NCI-H146 treated with DMSO at 0.1 percent for 48 hours (cell line): Measurements from ENCODE around the gene ZNF385A.

Source experiments
- DNase-seq: peaks from one replicate; lab custom pipeline; 2025; ENCODE audit not compliant: unreplicated experiment; lab: John Stamatoyannopoulos, UW

Gene ZNF385A

GRCh38 chr12:54393743-54394142 lies 9.2 kb upstream of the ZNF385A start:
- DNase-seq = no peak

GRCh38 chr12:54393207-54393609 lies 8.7 kb upstream of the ZNF385A start:
- DNase-seq = no peak

DNA sequence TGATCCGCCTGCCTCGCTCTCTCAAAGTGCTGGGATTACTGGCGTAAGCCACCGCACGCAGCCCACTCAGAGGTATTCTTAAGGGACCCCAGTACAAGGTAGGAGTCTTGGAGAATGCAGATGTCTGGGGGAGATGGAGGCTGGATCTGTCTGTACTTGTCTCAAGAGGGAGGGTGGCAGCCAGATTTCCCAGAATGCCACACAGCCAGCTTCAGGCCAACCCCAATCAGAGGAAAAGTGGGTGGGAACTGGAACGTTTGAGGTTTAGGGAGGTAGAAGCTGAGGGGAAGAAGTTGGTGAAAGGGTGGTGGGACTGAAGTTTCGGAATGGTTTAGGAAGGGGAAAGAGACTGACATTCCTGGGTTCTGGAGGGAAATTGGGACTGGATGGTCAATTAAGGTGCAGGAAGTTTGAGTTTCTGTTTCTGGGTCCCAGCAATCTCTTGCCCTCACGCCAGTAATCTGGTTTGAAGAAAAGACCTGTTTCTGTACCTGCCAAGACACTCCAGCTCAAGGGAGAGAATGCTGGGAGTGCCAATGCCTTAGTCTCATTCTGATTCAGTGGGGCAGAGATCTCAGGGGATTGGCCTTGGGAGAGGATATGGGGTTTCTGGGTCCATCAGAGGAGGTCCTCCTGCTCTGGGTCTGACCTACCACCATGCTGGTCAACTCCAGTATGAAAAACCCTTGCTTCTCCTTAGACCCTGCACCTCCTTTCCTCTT lies 8.1 kb upstream of the ZNF385A start:
- no peak for DNase-seq

GRCh38 chr12:54390668-54391551 lies 6.4 kb upstream of the ZNF385A start:
- peak; percentile 69 for DNase-seq

DNA sequence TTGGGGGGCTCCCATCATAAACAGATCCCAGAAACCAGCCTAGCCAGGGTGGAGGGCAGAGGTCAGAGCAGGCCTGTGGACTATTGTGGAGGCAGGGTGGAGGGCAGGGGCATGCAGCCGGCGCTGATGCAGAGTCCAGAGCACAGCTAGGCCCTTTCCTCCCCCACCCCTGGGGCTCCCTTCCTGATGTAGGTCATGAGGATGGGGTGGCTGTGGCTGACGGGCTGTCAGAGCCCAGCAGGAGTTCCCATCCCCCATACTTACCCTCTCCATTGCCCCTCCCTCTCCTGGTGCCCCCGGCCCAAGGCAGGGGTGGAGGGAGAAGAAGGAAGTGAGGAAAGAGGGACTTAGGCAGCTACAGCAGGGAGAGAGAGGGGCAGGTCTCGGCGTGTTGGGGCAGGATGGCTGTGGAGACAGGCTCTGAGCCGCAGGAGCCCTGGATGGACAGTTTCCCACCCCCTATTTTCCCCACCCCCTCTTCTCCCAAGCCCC lies 5.7 kb upstream of the ZNF385A start:
- no peak for DNase-seq

DNA sequence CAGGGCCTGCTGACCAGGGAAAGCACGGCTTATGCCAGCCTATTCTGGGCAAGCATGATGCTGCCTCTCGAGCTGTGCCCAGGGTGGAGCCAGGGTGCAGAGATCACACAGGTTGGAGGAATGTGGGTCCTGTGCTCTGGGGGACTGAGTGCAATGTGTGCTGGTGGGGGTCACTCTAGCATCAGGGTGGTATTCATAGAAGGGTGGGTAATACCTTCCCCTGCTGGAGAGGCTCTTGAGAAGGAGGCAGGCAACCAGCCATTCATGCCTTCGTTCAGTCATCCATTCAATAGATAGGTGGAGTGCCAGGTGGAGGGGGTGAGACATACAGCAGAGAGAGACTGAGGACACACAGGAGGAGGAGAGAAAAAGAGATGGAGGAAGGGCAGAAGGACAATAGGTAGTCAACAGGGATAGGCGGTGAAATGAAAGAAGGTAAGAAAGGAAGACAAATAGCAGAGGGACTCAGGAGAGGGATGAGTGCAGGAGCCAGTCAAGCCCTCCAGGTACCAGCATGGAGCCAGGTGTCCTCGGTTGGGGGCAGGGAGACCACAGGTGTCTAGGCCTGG lies 5.2 kb upstream of the ZNF385A start:
- no peak for DNase-seq

DNA sequence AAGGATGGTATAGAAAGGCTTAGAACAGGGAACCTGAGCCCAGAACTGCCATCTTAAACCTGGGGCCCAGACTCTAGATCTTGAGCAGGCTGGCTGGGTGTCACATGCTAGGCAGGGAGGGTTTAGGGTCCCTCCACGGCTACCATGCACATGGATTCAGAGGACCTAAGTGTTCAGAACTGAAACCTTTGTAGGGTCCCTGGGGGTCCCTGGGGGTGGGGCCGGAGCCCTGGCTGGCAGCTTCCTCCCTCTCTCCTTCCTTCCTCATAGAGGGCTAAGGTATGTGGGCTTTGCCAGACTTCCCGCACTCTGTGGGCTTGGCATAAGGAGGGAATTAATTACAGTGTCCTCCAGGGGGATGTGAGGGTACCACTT lies 4.6 kb upstream of the ZNF385A start:
- no peak for DNase-seq

DNA sequence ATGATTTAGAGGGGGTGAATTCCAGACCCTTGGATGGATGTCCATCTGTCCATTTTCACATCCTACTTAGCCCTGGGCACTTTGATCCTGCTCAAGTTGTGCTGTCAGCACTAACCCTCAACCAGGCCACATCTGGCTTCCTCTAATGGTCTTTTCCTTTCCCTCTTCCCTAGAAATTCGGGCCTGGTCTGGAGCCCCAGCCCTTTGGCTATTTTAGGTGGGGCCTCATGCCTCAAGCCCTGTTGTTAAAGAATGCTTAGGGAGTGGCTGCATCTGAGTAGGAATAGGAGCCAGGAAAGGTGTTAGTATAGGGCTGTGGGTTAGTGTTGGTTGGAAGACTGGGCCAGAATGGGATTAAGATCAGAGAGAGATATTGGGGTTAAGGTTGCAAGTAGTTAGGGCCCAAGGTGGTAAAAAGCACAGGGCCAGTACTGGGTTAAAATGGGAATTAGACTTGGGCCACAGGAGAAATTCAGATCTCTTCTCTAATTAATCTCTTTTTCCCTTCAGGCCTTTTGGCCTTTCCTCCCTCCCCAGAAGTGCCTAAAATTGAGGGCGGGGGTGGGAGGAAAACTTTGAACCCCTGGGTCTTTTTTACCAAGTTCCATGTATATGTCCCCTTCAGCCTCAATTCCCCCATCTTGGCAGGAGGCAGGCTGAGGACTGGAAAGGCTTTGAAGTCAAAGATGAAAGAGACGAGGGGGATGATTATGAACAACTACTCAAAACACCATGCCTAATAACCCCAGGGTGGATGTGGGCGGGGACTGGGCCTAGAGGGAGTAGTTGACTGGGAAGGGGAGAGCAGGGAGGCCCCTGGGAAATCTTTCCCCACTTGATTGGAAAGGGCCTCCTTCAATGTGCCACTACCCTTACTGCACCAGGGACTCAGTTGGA lies 4.0 kb upstream of the ZNF385A start:
- DNase-seq = no peak

DNA sequence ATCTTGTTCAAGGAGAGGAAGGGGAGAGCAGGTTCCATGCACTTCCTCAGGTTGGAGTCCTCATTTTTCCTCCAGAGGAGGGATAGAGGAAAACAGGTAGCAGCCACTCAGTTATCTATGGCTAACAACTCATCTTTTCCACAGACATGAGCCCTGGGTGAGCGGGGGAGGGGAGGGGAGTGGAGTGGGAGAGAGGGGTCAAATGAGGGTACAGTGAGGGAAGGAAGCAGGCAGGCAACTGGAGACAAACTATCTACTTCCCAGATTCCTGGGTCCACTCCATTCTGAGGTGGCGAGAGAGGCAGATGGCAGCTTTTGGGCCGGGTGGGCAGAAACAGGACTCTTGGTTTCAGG lies 2.6 kb upstream of the ZNF385A start:
- DNase-seq = no peak

DNA sequence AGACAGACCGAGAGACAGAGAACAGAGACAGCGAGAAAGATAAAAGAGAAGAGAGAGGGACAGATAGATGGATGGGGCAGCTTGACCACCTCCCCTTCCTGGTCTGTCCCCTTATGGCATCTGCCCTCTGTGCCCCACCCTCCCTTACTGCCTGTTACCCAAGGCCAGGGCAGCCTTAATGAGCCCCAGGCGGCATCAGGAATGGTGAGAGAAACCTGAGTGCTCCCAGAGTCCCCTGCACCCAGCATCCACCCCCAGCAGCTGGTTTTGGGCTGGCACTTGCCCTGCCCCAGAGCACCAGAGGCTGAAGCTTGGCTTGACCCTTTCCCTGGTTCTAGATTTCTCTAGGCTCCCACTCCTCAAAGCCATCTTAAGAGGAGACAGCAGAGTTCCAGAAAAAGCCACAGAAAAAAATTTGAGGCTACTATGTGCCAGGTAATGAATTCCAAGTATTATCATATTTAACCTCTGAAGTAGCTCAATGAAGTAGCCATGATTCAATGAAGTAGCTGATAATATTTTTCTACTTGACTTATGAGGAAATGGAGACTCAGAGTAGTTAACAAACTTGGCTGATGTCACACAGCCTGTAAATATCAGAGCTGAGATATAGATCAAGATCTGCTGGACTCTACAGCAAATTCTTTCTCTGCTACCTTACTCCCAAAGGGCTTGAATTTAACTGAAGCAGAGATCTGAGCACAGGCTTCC lies 2.0 kb upstream of the ZNF385A start:
- no peak for DNase-seq

DNA sequence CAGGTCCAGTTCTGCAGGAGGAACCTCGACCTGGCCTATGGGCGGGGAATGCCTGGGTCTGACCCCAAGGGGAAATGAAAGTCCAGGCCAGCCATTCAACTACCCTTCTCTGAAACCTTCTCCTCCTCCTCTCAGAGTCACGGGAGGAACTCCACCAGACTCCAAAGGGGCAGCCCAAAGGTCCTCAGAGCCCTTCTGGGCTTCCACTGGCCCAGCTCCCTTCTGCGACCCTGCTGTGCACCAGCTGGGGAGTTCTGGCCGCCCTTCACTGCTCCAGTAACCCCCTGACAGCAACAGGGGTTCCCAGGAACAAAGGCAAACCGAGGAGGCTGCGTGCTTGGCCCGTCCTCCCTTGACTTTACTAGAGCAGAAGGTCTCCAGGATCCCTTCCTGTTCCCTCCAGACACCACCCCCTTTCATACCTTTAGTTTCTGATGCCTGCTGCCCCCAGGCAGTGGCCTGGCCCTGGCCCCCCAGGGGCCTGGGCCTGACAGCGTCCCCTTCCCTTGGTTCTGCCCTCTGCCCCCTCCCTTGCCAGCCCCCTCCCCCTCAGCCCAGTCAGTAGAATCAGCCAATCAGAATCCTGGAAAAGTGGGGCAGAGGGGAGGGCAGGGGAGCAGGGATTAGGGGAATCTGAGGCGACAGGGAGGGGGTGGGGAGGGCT lies 850 bp upstream of the ZNF385A start:
- DNase-seq = no peak

DNA sequence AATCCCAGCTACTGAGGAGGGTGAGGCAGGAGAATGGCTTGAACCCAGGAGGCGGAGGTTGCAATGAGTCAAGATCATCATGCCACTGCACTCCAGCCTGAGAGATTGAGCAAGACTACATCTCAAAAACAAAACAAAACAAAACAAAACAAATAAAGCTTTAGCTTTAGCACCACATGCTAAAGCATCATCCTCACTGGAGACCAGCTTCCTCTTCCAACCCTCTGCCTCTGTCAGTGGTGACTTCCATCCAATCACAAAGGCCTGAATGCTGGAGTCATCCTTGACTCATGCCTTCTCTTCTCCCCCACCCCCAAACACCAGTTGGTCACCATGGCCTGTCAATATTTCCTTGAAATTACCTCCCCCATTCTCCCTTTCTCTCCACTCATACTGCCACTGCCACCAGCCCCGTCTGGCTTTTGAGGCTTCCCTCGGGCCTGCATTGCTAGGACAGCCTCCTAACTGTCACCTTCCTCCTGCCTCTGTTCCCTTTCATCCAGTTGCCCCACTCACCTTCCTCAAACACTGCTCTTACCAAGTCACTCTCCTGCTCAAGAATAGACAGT lies 1.4 kb downstream of the ZNF385A start:
- DNase-seq = no peak

DNA sequence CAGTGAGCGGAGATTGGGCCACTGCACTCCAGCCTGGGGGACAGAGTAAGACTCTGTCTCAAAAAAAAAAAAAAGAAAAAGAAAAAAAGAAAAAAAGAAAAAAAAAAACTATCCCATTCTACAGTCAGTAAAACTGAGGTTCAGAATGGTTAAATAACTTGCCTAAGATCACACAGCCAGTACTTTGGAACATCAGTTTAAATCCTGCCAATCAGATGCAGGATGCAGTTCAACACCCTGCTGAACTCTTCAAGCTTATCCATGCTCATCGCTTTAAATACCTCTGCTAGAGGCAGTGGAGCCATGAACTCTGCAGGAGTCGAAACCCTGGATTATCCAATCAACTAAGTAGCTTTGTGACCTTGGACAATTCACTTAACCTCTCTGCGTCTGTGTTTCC lies 3.4 kb downstream of the ZNF385A start:
- DNase-seq = no peak

- peak; percentile 84 for DNase-seq
Measured at GRCh38 chr12:54379398-54380201, 4.9 kb downstream of the ZNF385A start.

DNA sequence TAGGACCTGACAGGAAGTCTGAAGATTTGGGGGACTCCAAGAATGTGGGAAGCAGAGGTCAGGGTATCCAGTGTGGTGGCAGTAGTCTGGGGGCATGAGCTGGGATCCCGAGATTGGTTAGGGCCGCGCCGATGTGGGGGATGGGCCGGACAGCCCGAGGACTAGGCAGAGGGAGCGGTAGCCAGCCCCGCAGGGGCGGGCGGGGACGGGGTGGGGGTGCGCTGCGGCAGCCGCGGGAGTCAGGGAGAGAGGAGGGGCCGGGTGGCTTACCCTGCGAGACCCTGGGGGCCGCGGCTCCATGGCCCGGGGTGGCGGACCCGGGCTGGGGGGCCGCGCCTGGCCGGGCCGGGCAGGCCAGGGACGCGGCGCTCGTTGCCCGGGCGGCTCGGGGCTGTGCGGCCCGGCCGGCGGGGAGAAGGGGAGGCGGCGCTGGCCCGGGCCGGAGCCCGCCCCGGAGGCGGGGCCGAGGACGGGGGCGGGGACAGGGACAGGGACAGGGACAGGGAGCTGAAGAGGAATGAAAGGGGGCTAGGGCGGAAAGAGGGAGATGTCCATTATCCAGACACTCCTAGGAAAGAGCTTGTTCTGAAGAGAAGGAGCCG lies 5.6 kb downstream of the ZNF385A start:
- peak; percentile 35 for DNase-seq

GRCh38 chr12:54377797-54378515 lies 6.6 kb downstream of the ZNF385A start:
- no peak for DNase-seq

- DNase-seq = no peak
Measured at GRCh38 chr12:54377007-54377406, 7.5 kb downstream of the ZNF385A start.

DNA sequence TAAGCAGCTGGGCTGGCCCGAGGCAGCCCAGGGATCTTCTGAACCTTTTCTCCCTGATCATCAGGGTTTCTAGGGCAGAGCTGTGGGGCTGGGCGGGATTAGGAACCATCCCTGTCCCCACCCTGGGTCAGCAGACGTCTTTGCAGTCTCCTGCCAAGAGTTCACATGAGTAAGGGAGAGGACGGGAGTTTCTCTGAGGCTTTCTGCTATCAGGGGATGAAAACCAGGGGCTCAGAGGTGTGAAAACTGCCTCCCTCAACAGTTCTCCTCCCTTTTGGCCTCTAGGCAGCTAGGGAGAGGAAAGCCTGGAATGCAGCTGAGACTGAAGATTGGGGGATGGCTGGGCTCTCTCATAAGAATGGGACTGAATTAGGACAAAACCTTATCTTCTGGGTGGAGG lies 7.9 kb downstream of the ZNF385A start:
- no peak for DNase-seq
